ENCODE data around the gene ZFP36. TPM values are rescaled to one million over a fixed set of nuclear protein-coding genes. Genes with fewer than 3 reads are reported as not detected.

The ZFP36 gene
- total RNA-seq, 1 experiment from 2014 or later, result 16.3 TPM

- H3K4me1 ChIP-seq (ENCODE audit: low read length), result no peaks in the 10 kb centered on the region
- H3K9ac ChIP-seq (ENCODE audit: low read length), result no peak overlapping the region
- no peaks in the 10 kb centered on the region for H3K79me2 ChIP-seq (ENCODE audit: low read length)
- DNase-seq, result no peak
- no peaks in the 10 kb centered on the region for H3K27me3 ChIP-seq (ENCODE audit: low read length)
- H2AFZ ChIP-seq (ENCODE audit: low read length), result no peak overlapping the region
- peaks cover 10% of the 10 kb centered on the region for H3K36me3 ChIP-seq (ENCODE audit: insufficient read depth, low read length)
- no peak overlapping the region for H3K4me2 ChIP-seq (ENCODE audit: low read depth, low read length, poor library complexity, severe bottlenecking)
- no peak overlapping the region for H3K4me3 ChIP-seq (ENCODE audit: low read length)
- no peaks in the 10 kb centered on the region for H3K9me2 ChIP-seq (replicated peaks; ENCODE audit: insufficient read depth, low read length)
- H4K20me1 ChIP-seq (ENCODE audit: insufficient read depth, low read depth, low read length), result no peaks in the 10 kb centered on the region
- no peak overlapping the region for H3K27ac ChIP-seq (ENCODE audit: low read length)
- no peaks in the 10 kb centered on the region for H3K9me3 ChIP-seq (ENCODE audit: low read length)
Observed at GRCh38 chr19:39380521-39381502, 25.8 kb upstream of the ZFP36 start.

- H4K20me1 ChIP-seq (ENCODE audit: insufficient read depth, low read depth, low read length), result no peaks in the 10 kb centered on the region
- no peaks in the 10 kb centered on the region for H3K4me1 ChIP-seq (ENCODE audit: low read length)
- no peaks in the 10 kb centered on the region for H3K79me2 ChIP-seq (ENCODE audit: low read length)
- no peak overlapping the region for H2AFZ ChIP-seq (ENCODE audit: low read length)
- no peak overlapping the region for H3K4me3 ChIP-seq (ENCODE audit: low read length)
- H3K36me3 ChIP-seq (ENCODE audit: insufficient read depth, low read length), result peaks cover 11% of the 10 kb centered on the region
- H3K9ac ChIP-seq (ENCODE audit: low read length), result no peak overlapping the region
- no peak for DNase-seq
- H3K27ac ChIP-seq (ENCODE audit: low read length), result no peak overlapping the region
- no peaks in the 10 kb centered on the region for H3K9me2 ChIP-seq (replicated peaks; ENCODE audit: insufficient read depth, low read length)
- no peak overlapping the region for H3K4me2 ChIP-seq (ENCODE audit: low read depth, low read length, poor library complexity, severe bottlenecking)
- H3K27me3 ChIP-seq (ENCODE audit: low read length), result no peaks in the 10 kb centered on the region
- no peaks in the 10 kb centered on the region for H3K9me3 ChIP-seq (ENCODE audit: low read length)
Observed at GRCh38 chr19:39381910-39382611, 24.6 kb upstream of the ZFP36 start.

GRCh38 chr19:39382991-39383828 lies 23.4 kb upstream of the ZFP36 start:
- no peaks in the 10 kb centered on the region for H4K20me1 ChIP-seq (ENCODE audit: insufficient read depth, low read depth, low read length)
- no peak for DNase-seq
- peaks cover 13% of the 10 kb centered on the region for H3K36me3 ChIP-seq (ENCODE audit: insufficient read depth, low read length)
- H3K9me3 ChIP-seq (ENCODE audit: low read length), result no peaks in the 10 kb centered on the region
- no peaks in the 10 kb centered on the region for H3K27me3 ChIP-seq (ENCODE audit: low read length)
- H3K79me2 ChIP-seq (ENCODE audit: low read length), result no peaks in the 10 kb centered on the region
- H3K4me2 ChIP-seq (ENCODE audit: low read depth, low read length, poor library complexity, severe bottlenecking), result no peak overlapping the region
- H3K4me3 ChIP-seq (ENCODE audit: low read length), result no peak overlapping the region
- no peaks in the 10 kb centered on the region for H3K9me2 ChIP-seq (replicated peaks; ENCODE audit: insufficient read depth, low read length)
- no peak overlapping the region for H2AFZ ChIP-seq (ENCODE audit: low read length)
- H3K9ac ChIP-seq (ENCODE audit: low read length), result no peak overlapping the region
- no peaks in the 10 kb centered on the region for H3K4me1 ChIP-seq (ENCODE audit: low read length)
- no peak overlapping the region for H3K27ac ChIP-seq (ENCODE audit: low read length)

GRCh38 chr19:39384839-39385568 lies 21.6 kb upstream of the ZFP36 start:
- H3K4me1 ChIP-seq (ENCODE audit: low read length), result peaks cover 7% of the 10 kb centered on the region
- H2AFZ ChIP-seq (ENCODE audit: low read length), result no peak overlapping the region
- H3K79me2 ChIP-seq (ENCODE audit: low read length), result peaks cover 6% of the 10 kb centered on the region
- no peak overlapping the region for H3K27ac ChIP-seq (ENCODE audit: low read length)
- no peaks in the 10 kb centered on the region for H3K9me3 ChIP-seq (ENCODE audit: low read length)
- H3K9ac ChIP-seq (ENCODE audit: low read length), result no peak overlapping the region
- DNase-seq, result no peak
- H3K36me3 ChIP-seq (ENCODE audit: insufficient read depth, low read length), result peaks cover 19% of the 10 kb centered on the region
- H3K4me2 ChIP-seq (ENCODE audit: low read depth, low read length, poor library complexity, severe bottlenecking), result no peak overlapping the region
- no peaks in the 10 kb centered on the region for H3K27me3 ChIP-seq (ENCODE audit: low read length)
- H4K20me1 ChIP-seq (ENCODE audit: insufficient read depth, low read depth, low read length), result no peaks in the 10 kb centered on the region
- H3K4me3 ChIP-seq (ENCODE audit: low read length), result no peak overlapping the region
- H3K9me2 ChIP-seq (replicated peaks; ENCODE audit: insufficient read depth, low read length), result no peaks in the 10 kb centered on the region

- no peaks in the 10 kb centered on the region for H4K20me1 ChIP-seq (ENCODE audit: insufficient read depth, low read depth, low read length)
- H3K9me3 ChIP-seq (ENCODE audit: low read length), result no peaks in the 10 kb centered on the region
- H3K9me2 ChIP-seq (replicated peaks; ENCODE audit: insufficient read depth, low read length), result no peaks in the 10 kb centered on the region
- peaks cover 19% of the 10 kb centered on the region for H3K36me3 ChIP-seq (ENCODE audit: insufficient read depth, low read length)
- no peaks in the 10 kb centered on the region for H3K27me3 ChIP-seq (ENCODE audit: low read length)
- H3K9ac ChIP-seq (ENCODE audit: low read length), result no peak overlapping the region
- no peak overlapping the region for H3K4me2 ChIP-seq (ENCODE audit: low read depth, low read length, poor library complexity, severe bottlenecking)
- peaks cover 11% of the 10 kb centered on the region for H3K4me1 ChIP-seq (ENCODE audit: low read length)
- peak; percentile 44 for DNase-seq
- H3K79me2 ChIP-seq (ENCODE audit: low read length), result peaks cover 13% of the 10 kb centered on the region
- no peak overlapping the region for H3K27ac ChIP-seq (ENCODE audit: low read length)
- no peak overlapping the region for H3K4me3 ChIP-seq (ENCODE audit: low read length)
- no peak overlapping the region for H2AFZ ChIP-seq (ENCODE audit: low read length)
Observed at GRCh38 chr19:39385629-39386411, 20.8 kb upstream of the ZFP36 start.

GRCh38 chr19:39386557-39386956 lies 20.1 kb upstream of the ZFP36 start:
- no peaks in the 10 kb centered on the region for H3K9me3 ChIP-seq (ENCODE audit: low read length)
- DNase-seq, result no peak
- H3K4me1 ChIP-seq (ENCODE audit: low read length), result peaks cover 11% of the 10 kb centered on the region
- no peaks in the 10 kb centered on the region for H4K20me1 ChIP-seq (ENCODE audit: insufficient read depth, low read depth, low read length)
- no peak overlapping the region for H3K4me3 ChIP-seq (ENCODE audit: low read length)
- no peak overlapping the region for H2AFZ ChIP-seq (ENCODE audit: low read length)
- H3K79me2 ChIP-seq (ENCODE audit: low read length), result peaks cover 15% of the 10 kb centered on the region
- no peak overlapping the region for H3K4me2 ChIP-seq (ENCODE audit: low read depth, low read length, poor library complexity, severe bottlenecking)
- no peak overlapping the region for H3K27ac ChIP-seq (ENCODE audit: low read length)
- no peaks in the 10 kb centered on the region for H3K27me3 ChIP-seq (ENCODE audit: low read length)
- no peaks in the 10 kb centered on the region for H3K9me2 ChIP-seq (replicated peaks; ENCODE audit: insufficient read depth, low read length)
- peaks cover 19% of the 10 kb centered on the region for H3K36me3 ChIP-seq (ENCODE audit: insufficient read depth, low read length)
- no peak overlapping the region for H3K9ac ChIP-seq (ENCODE audit: low read length)

GRCh38 chr19:39388657-39389056 lies 18.0 kb upstream of the ZFP36 start:
- peaks cover 30% of the 10 kb centered on the region for H3K79me2 ChIP-seq (ENCODE audit: low read length)
- no peaks in the 10 kb centered on the region for H4K20me1 ChIP-seq (ENCODE audit: insufficient read depth, low read depth, low read length)
- no peak for DNase-seq
- no peaks in the 10 kb centered on the region for H3K9me3 ChIP-seq (ENCODE audit: low read length)
- no peak overlapping the region for H2AFZ ChIP-seq (ENCODE audit: low read length)
- peaks cover 20% of the 10 kb centered on the region for H3K4me1 ChIP-seq (ENCODE audit: low read length)
- H3K9ac ChIP-seq (ENCODE audit: low read length), result no peak overlapping the region
- no peak overlapping the region for H3K4me3 ChIP-seq (ENCODE audit: low read length)
- H3K4me2 ChIP-seq (ENCODE audit: low read depth, low read length, poor library complexity, severe bottlenecking), result no peak overlapping the region
- H3K9me2 ChIP-seq (replicated peaks; ENCODE audit: insufficient read depth, low read length), result no peaks in the 10 kb centered on the region
- H3K27me3 ChIP-seq (ENCODE audit: low read length), result no peaks in the 10 kb centered on the region
- peaks cover 24% of the 10 kb centered on the region for H3K36me3 ChIP-seq (ENCODE audit: insufficient read depth, low read length)
- no peak overlapping the region for H3K27ac ChIP-seq (ENCODE audit: low read length)
